Measurements from ENCODE around the gene SLN.

Gene SLN

DNA sequence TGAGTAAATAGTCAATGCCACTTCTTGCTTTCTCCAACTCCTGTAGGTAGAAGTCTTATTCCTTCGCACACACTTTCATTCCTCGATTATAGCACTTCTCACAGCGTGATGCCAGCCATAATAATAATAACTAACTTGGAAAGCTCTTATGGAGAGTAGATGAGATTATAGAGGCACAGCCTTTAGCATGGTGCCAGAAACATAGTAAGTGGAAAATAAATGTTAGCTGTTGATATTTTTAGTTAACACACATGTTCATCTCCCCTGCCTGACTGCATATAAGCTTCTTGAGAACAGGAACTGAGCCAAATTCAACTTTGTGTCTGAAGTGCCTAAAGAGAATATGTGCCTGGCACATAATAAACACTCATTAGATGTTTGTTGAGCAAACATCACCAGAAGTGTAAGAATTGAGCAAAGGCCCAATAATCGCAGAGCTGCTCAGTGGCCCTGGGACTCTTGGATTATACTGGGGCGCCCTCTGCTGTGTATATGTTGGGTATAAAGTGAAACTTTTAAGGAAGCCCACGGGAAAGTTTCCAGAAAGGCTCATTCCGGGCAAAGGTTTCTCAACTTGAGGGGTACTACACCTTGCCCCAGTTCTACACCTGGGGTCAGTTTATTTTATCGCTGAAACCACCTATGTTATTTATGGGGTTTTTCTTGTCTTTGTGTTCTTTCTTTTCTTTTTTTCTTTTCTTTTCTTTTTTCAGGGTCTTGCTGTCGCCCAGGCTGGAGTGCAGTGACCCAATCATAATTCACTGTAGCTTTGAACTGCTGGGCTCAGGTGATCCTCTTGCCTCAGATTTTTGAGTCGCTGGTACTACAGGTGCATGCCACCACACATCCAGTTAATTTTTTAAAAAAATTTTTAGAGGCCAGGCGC is 22.3 kb downstream of the SLN start:
- Histone ChIP-seq H3K27ac (no peak overlapping the region), H3K27me3 (no peaks in the 10 kb centered on the region), H3K4me3 (no peak overlapping the region), H4K20me1 (no peaks in the 10 kb centered on the region), H3K4me2 (no peak overlapping the region), H3K4me1 (peaks cover 33% of the 10 kb centered on the region), H3K9ac (no peak overlapping the region), H3K9me3 (peaks cover 23% of the 10 kb centered on the region), H3K36me3 (no peaks in the 10 kb centered on the region)
- TF ChIP-seq Cebpa-rat (IDR thresholded peaks at IDR 0.05), result no peak

DNA sequence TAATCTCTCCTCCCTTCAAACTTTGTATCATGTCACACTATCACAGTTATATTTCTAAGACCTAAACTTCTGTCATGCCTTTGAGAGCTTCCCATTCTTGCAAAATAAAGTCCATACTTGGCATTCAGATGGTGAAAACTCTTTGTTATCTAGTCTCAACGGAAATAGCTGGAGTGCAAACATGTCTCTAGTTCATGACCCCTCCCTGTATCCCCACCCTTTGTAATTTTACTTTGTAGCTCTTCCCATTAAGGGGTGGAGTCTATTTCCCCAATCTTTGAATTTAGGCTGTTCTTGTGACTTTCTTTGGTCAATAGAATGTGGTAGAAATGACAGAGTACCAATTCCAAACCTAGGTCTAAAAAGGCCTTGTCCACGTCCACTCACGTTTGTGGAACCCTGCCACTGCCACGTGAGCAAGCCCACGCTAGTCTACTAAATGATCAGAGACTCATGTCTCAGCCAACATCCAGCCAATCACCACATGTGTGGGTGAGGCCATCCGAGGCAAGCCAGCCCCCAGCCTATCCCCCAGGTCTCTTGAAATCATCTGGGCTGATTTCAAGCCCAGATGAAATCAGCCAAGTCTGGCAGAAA is 23.4 kb downstream of the SLN start:
- Histone ChIP-seq H3K4me3 (no peak overlapping the region), H3K27ac (no peak overlapping the region), H3K9ac (no peak overlapping the region), H3K27me3 (no peaks in the 10 kb centered on the region), H3K4me1 (peaks cover 33% of the 10 kb centered on the region), H3K4me2 (no peak overlapping the region), H3K36me3 (no peaks in the 10 kb centered on the region), H3K9me3 (peaks cover 23% of the 10 kb centered on the region), H4K20me1 (no peaks in the 10 kb centered on the region)
- TF ChIP-seq Cebpa-rat (IDR thresholded peaks at IDR 0.05), result no peak

DNA sequence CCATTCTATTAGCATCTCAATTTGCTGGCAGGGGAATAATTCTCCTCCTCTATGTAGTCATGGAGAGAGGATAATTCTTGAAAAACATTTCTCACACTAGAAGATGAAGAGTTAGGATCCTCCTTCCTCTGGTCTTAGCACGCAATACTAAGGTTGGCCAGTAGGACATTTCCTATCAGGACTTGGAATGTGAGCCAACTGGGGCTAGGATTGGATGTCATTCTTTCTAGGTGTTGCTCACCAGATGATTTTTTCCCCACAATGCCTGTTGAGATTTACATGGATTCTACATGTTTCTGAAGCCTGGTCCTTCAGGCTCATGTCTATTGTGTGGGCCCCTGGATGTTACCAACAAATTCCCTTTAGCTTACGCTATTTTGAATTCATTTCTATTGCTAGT is 28.0 kb downstream of the SLN start:
- Histone ChIP-seq H3K36me3 (no peaks in the 10 kb centered on the region), H3K4me3 (no peak overlapping the region)
- TF ChIP-seq Cebpa-rat (IDR thresholded peaks at IDR 0.05), result no peak

DNA sequence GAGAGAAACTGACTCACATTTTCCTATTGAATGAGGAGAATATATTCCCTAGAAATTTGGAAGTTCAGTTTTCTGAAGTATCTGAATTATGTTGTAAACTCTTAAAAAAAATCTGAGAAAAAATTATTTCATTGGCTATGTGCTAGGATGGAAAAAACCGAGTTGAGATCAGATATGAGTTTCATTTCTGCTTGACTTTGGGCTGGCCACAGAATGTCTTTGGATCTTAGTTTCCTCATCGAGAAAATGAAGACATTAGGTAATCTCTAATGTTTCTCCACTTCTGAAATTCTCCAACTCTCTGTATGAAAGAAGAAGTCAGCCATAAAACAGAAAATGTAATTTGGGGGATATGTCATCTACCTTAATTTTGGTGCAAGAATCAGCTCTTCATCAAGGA is 28.8 kb downstream of the SLN start:
- H3K9me3 ChIP-seq, result no peaks in the 10 kb centered on the region
- TF ChIP-seq Cebpa-rat (IDR thresholded peaks at IDR 0.05), result no peak

More for the DNA sequence above, 28.0 kb downstream of the SLN start:
- H3K4me2 ChIP-seq, result no peak overlapping the region
- no peaks in the 10 kb centered on the region for H3K27me3 ChIP-seq
- H3K9me3 ChIP-seq, result no peaks in the 10 kb centered on the region
- H4K20me1 ChIP-seq, result no peaks in the 10 kb centered on the region
- H3K27ac ChIP-seq, result no peak overlapping the region
- no peaks in the 10 kb centered on the region for H3K4me1 ChIP-seq
- no peak overlapping the region for H3K9ac ChIP-seq

DNA sequence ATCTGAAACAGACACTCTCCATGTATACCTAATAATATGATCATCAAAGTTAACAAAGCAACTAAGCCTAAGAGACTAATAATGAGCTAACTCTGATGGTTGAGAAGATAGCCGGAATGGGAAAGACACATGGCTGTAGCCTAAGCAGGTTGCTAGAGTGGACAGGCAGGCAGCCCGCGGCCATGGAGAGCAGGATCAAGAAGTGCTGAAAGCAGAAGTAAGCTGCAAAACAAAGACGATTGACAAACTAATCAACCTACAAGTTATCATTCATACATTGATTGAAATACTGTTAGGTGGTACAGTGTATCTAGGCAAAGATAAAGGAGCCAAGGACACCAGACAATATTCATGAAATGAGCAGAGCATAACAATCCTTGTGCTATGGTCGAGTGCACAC is 29.3 kb downstream of the SLN start:
- no peaks in the 10 kb centered on the region for H3K27me3 ChIP-seq
- no peak overlapping the region for H3K9ac ChIP-seq
- H3K4me2 ChIP-seq, result no peak overlapping the region
- no peaks in the 10 kb centered on the region for H3K9me3 ChIP-seq
- H3K4me3 ChIP-seq, result no peak overlapping the region
- no peak for TF ChIP-seq Cebpa-rat (IDR thresholded peaks at IDR 0.05)
- no peaks in the 10 kb centered on the region for H3K4me1 ChIP-seq
- no peaks in the 10 kb centered on the region for H3K36me3 ChIP-seq
- H3K27ac ChIP-seq, result no peak overlapping the region
- H4K20me1 ChIP-seq, result no peaks in the 10 kb centered on the region

More for the DNA sequence above, 28.8 kb downstream of the SLN start:
- Histone ChIP-seq H3K27ac (no peak overlapping the region), H4K20me1 (no peaks in the 10 kb centered on the region), H3K4me2 (no peak overlapping the region), H3K36me3 (no peaks in the 10 kb centered on the region), H3K9ac (no peak overlapping the region), H3K4me3 (no peak overlapping the region), H3K27me3 (no peaks in the 10 kb centered on the region), H3K4me1 (no peaks in the 10 kb centered on the region)

DNA sequence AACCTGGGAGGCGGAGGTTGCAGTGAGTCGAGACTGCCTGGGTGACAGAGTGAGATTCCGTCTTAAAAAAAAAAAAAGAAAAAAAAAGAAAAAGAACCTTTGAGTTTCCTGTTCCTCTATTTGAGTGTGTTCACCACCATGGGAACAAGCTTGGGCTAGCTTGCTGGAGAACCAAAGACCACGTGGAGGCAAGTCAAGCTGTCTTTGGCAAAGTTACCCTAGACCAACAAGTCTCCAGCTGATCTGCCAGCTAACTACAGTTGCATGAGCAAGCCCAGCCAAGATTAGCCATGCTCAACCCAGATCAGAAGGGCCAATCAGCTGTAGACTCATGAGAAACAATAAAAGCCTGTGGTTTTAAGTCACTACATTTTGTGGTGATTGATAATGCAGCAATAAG is 29.7 kb downstream of the SLN start:
- H3K27me3 ChIP-seq, result no peaks in the 10 kb centered on the region
- H3K9ac ChIP-seq, result no peak overlapping the region
- no peaks in the 10 kb centered on the region for H4K20me1 ChIP-seq
- H3K4me3 ChIP-seq, result no peak overlapping the region
- no peaks in the 10 kb centered on the region for H3K9me3 ChIP-seq
- H3K27ac ChIP-seq, result no peak overlapping the region
- no peaks in the 10 kb centered on the region for H3K4me1 ChIP-seq
- H3K36me3 ChIP-seq, result no peaks in the 10 kb centered on the region
- TF ChIP-seq Cebpa-rat (IDR thresholded peaks at IDR 0.05), result no peak
- no peak overlapping the region for H3K4me2 ChIP-seq

DNA sequence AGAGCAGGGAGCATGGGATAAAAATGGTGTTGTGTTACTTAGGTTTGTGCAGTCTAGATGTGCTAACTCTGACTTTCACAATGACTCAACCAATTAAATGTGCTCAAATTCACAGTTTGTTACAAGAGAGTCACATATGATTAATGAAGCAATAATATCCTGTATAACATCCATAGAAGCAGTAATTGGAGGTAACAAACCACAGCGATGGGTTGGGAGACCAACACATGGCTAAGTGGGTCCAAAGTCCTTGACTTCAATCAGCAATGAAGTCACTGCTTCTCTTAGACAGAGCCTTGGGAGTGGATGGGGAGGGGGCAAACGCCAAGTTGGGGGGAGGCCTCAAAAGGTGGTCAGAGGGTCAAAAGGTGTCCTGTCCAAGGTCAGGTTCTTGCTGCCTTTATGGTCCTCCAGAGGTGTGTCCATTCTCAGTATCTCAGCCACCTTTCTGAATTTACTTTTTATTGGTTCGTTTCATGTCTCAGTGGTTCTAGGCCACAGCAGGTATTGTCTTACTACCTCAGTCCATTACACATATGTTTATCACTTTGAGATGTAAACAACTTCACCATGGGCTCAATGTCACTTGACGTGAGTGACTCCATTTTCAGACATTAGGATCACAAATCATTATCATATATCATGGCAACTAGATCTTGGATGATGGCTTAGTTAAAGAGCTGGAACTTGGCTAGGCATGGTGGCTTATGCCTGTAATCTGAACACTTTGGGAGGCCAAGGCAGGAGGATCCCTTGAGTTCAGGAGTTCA is 32.4 kb downstream of the SLN start:
- H4K20me1 ChIP-seq, result no peaks in the 10 kb centered on the region
- no peak for TF ChIP-seq Cebpa-rat (IDR thresholded peaks at IDR 0.05)
- no peak overlapping the region for H3K27ac ChIP-seq
- no peaks in the 10 kb centered on the region for H3K36me3 ChIP-seq
- H3K9ac ChIP-seq, result no peak overlapping the region
- H3K4me1 ChIP-seq, result no peaks in the 10 kb centered on the region
- H3K9me3 ChIP-seq, result no peaks in the 10 kb centered on the region
- H3K4me3 ChIP-seq, result no peak overlapping the region
- no peaks in the 10 kb centered on the region for H3K27me3 ChIP-seq
- no peak overlapping the region for H3K4me2 ChIP-seq

DNA sequence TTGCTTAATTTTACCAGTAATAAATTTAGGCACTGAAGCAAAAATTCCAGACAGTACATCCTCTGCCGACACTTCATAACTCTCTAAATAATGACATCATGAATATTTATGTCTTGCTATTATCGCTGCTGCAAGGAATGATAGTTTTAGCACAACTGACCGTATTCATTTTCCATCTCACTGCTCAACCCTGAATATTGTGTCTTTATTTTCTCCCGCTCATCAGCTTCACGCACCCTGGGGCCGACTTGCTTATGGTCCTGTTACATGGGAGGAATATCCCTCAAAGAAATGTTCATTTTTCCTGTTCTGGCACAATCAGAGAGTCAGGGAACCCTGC is 33.3 kb downstream of the SLN start:
- Histone ChIP-seq H3K4me2 (no peak overlapping the region), H3K9me3 (no peaks in the 10 kb centered on the region), H3K36me3 (no peaks in the 10 kb centered on the region), H4K20me1 (no peaks in the 10 kb centered on the region), H3K9ac (no peak overlapping the region), H3K27ac (no peak overlapping the region), H3K4me1 (no peaks in the 10 kb centered on the region), H3K4me3 (no peak overlapping the region), H3K27me3 (no peaks in the 10 kb centered on the region)
- TF ChIP-seq Cebpa-rat (IDR thresholded peaks at IDR 0.05), result no peak

DNA sequence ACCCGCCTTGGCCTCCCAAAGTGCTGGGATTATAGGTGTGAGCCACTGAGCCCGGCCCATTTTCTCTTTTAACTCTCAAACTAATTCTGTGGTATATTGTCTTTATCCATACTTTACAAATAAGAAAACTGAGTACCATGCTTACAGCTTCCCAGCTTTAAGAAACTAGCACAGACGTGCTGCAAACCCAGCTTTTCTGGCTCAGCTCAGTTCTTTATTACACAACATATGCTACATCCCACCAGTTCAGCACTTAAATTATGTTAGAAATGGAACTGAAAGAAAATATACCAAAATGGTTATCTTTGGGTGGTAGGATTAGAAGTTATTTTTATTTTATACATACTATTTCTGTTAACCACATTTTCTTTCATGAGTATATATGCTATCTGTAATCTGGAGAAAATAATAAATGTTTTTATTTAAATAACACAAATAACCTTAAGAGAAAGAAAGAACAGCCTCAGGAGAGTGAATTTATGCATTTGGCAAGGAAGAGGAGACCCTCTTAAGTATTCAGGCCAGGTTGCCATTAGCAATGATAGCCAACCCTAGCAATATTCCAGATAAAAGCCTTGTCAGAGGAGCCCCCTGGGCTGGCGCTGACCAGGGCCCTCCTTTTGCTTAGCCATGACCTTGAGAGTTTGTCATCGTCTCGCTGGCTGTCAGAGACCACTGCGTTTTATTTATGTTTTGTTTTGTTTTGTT is 33.8 kb downstream of the SLN start:
- Histone ChIP-seq H3K9me3 (no peaks in the 10 kb centered on the region), H3K36me3 (no peaks in the 10 kb centered on the region), H4K20me1 (no peaks in the 10 kb centered on the region), H3K4me2 (no peak overlapping the region), H3K4me1 (no peaks in the 10 kb centered on the region), H3K9ac (no peak overlapping the region), H3K27me3 (no peaks in the 10 kb centered on the region), H3K27ac (no peak overlapping the region), H3K4me3 (no peak overlapping the region)
- TF ChIP-seq Cebpa-rat (IDR thresholded peaks at IDR 0.05), result no peak

Measured in BLaER1 (cell line).